ENCODE data around the gene FCGR2B.

GRCh38 chr1:161678500-161678899 lies 15.6 kb downstream of the FCGR2B start:
- TF ChIP-seq CTCF (IDR thresholded peaks at IDR 0.05) (no peak), EZH2 (IDR thresholded peaks at IDR 0.05; ENCODE audit: borderline replicate concordance, insufficient read depth, low read depth, low read length, poor library complexity, severe bottlenecking) (no peak)

All from B cell (primary cell).